GM21390 (cell line): Measurements from ENCODE around the gene HMOX2.
A peak's percentile ranks its signal among the peaks of the same experiment; 100 is the strongest.

ENCODE experiments used
- ATAC-seq: cut with Tn5 transposase; IDR thresholded peaks from one replicate; pipeline ENCODE4 v1.9.1; 2021; ENCODE audit not compliant: unreplicated experiment

The HMOX2 gene

GRCh38 chr16:4522051-4522581, 45.9 kb downstream of the HMOX2 start:
- no peak for ATAC-seq

- ATAC-seq: no peak
These were observed 47.5 kb downstream of the HMOX2 start for GRCh38 chr16:4523686-4524085.

GRCh38 chr16:4524571-4524970, 48.4 kb downstream of the HMOX2 start:
- no peak for ATAC-seq

DNA sequence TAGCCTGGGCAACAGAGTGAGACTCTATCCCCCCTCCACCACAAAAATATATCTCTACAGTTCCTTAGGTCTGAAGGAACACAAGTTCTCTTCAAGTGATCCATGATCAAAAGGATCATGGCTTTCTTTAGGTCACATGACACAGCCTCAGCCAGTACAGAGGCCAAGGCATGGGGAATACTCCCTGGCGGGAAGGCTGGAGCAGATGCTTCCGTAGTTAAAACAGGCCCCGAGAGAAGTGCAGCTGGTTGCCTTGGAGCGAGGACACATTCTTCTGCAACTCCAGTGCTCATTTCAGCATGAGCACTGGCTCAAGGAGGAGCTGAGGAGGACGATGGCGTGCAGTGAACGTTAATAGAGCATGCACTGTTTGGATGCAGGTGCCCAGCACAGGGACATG, 48.9 kb downstream of the HMOX2 start:
- ATAC-seq: no peak

DNA sequence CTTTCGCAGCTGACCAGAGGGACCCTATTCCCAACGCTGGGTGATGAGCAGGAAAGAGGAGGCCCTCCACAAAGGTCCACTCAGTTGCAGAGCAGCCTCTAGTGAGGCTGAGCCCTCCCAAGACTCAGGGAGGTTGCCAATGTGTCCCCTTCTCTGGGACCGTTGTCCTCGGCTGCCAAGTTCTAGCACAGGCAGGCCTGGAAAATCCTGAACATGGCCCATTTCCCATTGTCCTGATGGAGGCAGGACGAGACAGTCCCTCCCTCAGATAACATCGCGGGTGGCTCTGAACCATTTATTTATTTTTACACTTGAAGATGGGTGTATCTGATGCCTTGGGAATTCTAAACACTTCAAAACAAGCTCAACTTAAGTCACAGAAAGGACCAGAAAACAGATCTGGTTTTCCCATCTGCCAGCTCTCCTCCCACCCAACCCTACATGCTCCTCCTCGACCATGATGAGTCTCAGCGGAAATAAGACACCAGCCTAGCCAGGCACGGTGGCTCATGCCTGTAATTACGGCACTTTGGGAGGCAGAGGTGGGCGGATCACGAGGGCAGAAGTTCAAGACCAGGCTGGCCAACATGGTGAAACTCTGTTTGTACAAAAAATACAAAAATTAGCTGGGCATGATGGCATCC, 49.6 kb downstream of the HMOX2 start:
- no peak for ATAC-seq

DNA sequence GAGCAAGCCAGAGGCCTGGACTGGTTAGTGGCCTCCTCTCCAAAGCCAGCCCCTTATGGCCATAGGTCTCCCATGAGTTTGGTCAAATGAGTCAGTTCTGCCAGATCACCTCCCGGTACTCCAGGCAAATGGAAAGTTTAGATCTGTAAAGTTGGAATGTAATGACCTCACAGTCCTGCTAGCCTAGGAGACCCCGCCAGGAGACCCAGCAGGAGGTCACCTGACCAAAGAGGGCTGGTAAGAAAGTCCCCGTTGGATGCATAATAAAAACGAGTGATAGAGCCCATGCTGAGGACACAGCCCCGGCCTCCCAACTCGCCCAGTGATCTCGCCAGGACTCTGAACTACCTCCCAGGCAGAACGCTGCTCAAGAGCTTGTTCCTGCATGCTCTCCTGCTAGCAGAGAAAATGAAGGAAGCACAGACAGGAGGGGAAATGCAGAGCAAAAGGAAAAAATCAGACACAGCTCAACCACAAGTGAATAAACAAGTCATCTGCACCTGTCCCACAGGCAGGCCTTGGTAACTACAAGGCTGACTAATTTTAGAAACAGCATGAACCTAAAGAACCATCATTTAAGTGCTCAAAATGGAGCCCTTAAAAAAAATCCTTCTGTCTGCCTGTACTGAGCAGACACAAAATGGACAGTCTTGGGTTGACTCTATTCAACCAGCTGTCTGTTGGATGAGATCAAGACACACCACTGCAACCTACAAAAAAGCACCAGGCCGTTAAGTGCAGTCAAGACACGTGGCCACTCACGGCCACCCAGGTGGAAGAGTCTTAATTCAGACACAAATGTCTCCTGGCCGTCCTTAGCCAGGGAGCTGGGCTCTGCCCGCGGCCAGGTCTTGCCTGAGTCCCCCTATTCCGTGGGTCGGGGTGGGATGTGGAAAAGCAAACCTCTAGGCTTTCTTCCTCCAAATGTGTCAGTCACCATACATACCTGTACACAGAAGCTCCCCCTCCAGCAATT, 53.2 kb downstream of the HMOX2 start:
- ATAC-seq: no peak

- no peak for ATAC-seq
These were observed 55.6 kb downstream of the HMOX2 start for GRCh38 chr16:4531811-4532210.

DNA sequence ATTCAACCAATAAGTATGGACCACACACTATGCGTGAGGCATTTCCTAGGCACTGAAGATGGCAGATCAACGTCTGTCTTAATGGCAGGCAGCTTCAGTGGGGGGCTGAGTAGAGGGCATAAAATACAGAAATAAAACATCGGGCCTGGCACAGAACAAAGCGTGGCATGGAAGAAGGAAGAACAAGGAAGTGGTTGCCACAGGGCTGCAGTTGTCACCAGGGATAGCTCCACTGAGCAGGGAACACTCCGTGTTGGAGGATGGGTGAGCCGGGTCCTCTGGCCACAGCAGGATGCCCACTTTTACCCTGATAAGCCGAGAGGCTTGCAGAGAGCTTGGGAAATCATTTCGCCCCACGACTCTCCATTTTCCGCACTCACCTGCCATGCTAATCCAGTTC, 56.0 kb downstream of the HMOX2 start:
- no peak for ATAC-seq

- ATAC-seq: no peak
These were observed 57.3 kb downstream of the HMOX2 start for GRCh38 chr16:4533490-4533889.

- ATAC-seq: no peak
These were observed 58.1 kb downstream of the HMOX2 start for GRCh38 chr16:4534151-4534790.

- ATAC-seq: no peak
These were observed 59.5 kb downstream of the HMOX2 start for GRCh38 chr16:4535627-4536108.

DNA sequence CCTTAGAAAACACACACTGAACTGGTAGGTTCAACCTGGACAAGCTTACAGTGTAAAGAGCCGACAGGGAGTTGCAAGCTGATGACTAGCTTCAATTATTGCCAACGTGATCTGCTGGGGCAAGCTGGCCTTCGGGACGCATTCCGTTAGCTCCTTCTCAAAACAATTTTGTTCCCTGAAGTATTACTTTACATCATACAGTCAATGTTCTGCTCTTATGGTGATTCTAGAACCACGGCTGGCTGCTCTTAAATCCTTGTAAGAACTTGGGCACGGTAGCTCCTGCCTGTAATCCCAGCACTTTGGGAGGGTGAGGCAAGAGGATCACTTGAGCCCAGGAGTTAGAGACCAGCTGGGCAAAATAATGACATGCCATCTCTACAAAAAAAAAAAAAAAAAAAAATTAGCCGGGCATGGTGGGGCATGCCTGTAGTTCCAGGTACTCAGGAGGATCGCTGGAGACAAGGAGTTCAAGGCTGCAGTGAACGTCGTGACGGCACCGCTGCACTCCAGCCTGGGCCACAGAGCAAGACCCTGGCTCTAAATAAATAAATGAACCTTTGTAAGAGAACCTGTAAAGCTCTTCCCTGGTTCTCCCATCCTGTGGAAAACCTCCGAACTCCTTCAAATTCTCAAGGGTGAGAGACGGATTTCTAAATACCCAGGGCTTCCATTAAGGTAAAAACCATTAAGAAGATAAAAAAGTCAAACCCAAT, 60.4 kb downstream of the HMOX2 start:
- ATAC-seq: no peak

DNA sequence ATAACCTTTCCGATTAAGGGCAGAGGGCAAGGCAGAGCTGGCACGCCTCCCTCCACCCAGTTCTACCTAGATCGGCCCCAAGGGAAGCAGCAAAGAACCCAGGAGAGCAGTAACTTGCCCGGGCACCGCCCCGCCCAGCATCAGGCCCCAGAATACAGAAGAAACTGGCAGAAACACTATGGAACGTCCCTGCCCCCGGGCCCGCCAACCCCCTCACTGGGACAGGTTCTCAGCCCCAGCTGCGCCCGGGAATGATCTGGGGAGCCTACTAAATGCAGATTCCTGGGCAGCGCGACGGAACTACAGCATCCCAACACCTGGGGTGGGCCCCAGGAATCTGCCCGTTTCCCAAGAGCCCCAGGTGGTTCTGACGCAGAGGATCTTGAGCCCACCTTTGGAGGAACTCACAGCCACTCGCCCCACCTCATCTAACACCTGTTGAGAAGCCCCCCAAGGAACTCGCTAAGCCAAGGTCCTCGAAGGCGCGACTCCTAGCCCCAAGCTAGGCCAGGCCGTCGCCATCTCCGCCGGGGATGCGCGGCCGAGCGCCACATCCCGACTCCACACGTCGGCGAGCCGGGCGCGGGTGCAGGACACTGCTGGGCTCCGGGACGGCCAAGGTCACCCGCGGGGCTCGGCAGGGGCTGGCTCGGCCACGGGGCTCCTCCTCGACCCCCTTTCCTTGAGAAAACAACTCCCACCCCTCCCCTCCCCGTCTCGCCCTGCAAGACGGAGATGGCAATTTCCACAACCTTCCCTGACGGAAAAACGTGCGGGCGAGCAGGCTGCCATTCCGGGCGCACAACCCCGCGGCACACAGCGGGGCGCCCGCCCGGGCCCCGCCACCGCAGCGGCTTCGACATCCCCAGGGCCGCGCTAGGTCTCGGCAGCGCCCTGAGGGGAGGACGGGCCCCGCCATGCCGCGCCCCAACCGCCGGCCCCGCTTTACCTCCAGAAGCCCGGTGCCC, 61.5 kb downstream of the HMOX2 start:
- peak; percentile 32 for ATAC-seq

DNA sequence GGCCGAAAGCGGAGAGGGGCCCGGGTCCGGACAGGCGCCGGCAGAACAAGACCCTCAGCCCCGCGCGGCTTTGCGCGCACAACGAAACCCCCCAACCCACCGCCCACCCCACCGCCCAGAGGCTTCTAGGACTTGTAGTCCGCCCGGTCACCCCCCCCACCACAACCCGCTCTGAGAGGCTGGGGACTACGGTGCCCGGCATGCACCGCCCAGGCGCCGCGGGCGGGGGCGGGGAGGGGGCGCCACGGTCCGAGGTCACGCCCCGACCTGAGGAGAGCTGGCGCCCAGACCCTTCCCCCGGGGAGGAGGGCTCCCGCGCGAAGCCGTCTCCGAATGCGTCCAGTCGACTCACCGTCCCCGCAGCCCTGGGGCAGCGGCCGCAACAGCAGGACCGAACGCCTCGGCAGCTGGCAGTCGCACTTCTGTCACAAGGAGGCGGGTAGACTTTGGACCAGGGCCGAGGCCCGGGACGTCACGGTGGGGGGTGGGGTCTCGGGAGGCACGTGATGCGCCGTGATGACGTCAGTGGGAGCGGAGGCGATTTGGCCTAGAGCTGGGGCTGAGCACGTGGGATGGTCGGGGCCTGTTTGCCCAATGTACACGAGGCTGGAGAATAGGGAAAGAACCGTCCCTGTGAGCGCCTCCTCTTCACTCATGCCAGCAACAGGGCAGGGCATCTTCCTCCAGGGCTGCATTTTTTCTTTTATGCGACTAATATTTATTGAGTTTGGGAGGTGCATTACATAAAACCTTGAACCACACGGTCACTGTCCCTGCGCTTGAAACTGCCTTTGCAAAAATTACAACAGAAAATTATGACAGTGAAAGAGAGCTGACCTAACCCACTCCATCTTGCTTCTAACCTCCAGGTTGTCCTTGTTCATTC, 62.4 kb downstream of the HMOX2 start, which contains the start of gene CDIP1:
Gene CDIP1 (minus strand): TSS at position 424 of the 886 bp plus-strand sequence. CDS start 24,643 bp downstream, outside the sequence.
- ATAC-seq: peak; percentile 82

GRCh38 chr16:4539716-4540284, 63.6 kb downstream of the HMOX2 start:
- no peak for ATAC-seq

GRCh38 chr16:4544473-4544872, 68.3 kb downstream of the HMOX2 start:
- ATAC-seq: no peak

- no peak for ATAC-seq
These were observed 71.9 kb downstream of the HMOX2 start for GRCh38 chr16:4548124-4548523.

- no peak for ATAC-seq
These were observed 74.4 kb downstream of the HMOX2 start for GRCh38 chr16:4550591-4550990.
